ENCODE measurements around the gene TP53BP1.

Gene TP53BP1

GRCh38 chr15:43471975-43472374 is 21.0 kb downstream of the TP53BP1 start:
- TF ChIP-seq, protein P1, sequence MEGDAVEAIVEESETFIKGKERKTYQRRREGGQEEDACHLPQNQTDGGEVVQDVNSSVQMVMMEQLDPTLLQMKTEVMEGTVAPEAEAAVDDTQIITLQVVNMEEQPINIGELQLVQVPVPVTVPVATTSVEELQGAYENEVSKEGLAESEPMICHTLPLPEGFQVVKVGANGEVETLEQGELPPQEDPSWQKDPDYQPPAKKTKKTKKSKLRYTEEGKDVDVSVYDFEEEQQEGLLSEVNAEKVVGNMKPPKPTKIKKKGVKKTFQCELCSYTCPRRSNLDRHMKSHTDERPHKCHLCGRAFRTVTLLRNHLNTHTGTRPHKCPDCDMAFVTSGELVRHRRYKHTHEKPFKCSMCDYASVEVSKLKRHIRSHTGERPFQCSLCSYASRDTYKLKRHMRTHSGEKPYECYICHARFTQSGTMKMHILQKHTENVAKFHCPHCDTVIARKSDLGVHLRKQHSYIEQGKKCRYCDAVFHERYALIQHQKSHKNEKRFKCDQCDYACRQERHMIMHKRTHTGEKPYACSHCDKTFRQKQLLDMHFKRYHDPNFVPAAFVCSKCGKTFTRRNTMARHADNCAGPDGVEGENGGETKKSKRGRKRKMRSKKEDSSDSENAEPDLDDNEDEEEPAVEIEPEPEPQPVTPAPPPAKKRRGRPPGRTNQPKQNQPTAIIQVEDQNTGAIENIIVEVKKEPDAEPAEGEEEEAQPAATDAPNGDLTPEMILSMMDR (IDR thresholded peaks at IDR 0.05) = no peak

DNA sequence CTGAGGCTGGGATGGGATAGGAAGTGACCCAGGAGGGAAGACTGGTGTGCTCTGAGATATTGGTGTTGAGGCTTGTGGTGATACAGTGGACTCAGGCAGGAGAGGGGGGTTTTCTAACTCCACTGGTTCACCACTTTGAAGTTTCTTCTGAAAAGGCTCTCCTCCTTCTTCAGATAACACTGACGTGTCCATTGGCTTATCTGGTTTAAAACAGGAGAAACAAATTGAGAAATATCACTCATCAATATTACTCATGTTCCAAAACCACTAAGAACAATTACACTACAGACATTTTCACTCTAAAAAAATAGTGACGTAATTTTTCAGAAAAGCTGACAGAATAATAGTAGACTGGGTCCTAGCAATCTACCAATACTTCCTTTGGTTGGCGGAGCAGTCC is 23.1 kb downstream of the TP53BP1 start:
- TF ChIP-seq, protein P1 (IDR thresholded peaks at IDR 0.05) = no peak

DNA sequence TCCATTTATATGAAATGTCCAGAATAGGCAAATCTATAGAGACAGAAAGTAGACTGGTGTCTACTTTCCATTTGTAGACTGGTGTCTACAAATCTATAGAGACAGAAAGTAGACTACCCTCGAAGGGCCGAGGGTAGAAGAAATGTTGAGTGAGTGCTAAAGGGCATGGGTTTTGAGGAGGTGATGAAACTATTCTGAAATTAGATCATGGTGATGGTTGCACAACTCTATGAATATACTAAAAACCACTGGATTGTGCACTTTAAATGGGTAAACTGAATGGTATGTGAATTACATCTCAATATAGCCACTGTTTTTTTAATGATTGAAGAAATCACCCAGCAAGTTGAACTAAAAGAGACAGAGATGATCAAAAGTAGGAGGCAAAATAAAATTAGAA is 27.9 kb downstream of the TP53BP1 start:
- TF ChIP-seq, protein P1 (IDR thresholded peaks at IDR 0.05) = no peak

- TF ChIP-seq, protein P1 (IDR thresholded peaks at IDR 0.05) = no peak
Measured at GRCh38 chr15:43463998-43464397, 29.0 kb downstream of the TP53BP1 start.

DNA sequence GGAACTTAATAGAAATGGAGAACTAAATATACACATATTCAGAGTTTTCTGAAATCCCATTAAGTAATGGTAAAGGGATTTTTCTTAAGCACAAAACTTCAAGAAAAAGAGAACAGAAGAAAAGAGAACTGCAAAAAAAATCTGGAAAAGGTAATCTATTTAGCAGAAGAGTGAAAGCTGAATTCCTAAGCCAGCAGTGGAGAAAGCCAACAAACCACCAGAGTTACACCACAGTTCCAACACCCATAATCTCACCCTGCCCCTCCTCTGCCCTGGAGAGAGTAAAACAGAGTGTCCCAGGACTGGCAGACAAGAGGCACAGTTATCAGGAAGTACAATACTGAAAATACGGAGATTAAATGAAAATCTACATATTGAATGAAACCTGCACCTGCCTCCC is 29.4 kb downstream of the TP53BP1 start:
- TF ChIP-seq, protein P1 (IDR thresholded peaks at IDR 0.05) = no peak

DNA sequence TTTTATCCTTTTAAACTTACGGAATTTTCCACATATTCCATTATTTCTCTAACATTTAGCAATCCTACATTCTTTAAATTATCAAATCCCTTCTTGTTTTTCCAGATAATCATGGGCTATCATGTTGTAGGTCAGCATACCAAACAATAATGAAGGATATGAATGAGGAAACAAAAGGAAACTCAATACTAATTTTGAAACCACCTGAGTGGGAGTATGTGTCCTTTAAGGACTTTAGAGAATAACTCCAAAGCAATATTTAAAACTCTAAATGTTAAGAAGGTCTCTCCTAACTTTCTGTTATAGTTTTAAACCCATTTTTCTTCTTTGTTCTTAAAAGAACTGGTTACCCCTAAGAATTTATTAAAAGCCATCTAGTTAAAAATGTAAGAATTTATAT is 43.0 kb downstream of the TP53BP1 start:
- TF ChIP-seq, protein P1 (IDR thresholded peaks at IDR 0.05) = no peak

- TF ChIP-seq, protein P1 (IDR thresholded peaks at IDR 0.05) = no peak
Measured at GRCh38 chr15:43446344-43446743, 46.6 kb downstream of the TP53BP1 start.

DNA sequence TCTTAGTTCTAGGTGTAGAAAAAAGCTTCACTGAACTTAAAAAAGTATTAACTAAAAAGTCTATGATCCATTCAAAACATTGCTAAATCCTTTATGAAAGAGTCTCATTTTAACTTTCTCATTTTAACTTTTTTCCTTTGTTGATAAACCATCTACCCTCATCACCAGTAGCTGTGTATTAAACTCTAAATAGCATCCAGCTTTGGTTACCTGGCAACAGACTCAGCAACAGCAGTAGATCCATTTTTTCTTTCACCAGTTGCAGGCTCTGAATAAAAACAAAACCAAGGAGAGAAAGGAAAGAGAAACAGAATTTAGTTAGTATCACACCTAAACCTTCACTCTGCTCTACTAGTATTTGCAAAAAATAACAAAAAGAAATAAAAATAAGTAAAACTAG is 51.6 kb downstream of the TP53BP1 start:
- TF ChIP-seq, protein P1 (IDR thresholded peaks at IDR 0.05) = no peak

All from LNCAP (cell line).